ENCODE measurements around the gene ABCD3.

ABCD3 gene

DNA sequence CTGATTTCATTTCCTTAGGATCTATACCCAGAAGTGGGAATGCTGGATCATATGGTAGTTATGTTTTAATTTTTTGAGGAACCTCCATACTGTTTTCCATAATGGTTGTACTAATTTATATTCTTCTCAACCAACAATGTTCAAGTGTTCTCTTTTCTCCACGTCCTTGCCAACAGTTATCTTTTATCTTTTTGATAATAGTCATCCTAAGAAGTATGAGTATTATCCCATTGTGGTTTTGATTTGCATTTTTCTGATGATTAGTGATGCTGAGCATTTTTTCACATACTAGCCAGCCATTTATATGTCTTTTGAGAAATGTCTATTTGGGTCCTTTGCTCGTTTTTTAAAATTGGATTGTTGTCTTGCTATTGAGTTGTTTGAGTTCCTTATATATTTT is 38.5 kb downstream of the ABCD3 start:
- no peak for DNase-seq (ENCODE audit: low read depth)
- TF ChIP-seq, protein P1, sequence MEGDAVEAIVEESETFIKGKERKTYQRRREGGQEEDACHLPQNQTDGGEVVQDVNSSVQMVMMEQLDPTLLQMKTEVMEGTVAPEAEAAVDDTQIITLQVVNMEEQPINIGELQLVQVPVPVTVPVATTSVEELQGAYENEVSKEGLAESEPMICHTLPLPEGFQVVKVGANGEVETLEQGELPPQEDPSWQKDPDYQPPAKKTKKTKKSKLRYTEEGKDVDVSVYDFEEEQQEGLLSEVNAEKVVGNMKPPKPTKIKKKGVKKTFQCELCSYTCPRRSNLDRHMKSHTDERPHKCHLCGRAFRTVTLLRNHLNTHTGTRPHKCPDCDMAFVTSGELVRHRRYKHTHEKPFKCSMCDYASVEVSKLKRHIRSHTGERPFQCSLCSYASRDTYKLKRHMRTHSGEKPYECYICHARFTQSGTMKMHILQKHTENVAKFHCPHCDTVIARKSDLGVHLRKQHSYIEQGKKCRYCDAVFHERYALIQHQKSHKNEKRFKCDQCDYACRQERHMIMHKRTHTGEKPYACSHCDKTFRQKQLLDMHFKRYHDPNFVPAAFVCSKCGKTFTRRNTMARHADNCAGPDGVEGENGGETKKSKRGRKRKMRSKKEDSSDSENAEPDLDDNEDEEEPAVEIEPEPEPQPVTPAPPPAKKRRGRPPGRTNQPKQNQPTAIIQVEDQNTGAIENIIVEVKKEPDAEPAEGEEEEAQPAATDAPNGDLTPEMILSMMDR (IDR thresholded peaks at IDR 0.05; ENCODE audit: low read length, missing control alignments): no peak
- H3K4me3 ChIP-seq (replicated peaks; ENCODE audit: low read depth, low read length): no peak overlapping the region

DNA sequence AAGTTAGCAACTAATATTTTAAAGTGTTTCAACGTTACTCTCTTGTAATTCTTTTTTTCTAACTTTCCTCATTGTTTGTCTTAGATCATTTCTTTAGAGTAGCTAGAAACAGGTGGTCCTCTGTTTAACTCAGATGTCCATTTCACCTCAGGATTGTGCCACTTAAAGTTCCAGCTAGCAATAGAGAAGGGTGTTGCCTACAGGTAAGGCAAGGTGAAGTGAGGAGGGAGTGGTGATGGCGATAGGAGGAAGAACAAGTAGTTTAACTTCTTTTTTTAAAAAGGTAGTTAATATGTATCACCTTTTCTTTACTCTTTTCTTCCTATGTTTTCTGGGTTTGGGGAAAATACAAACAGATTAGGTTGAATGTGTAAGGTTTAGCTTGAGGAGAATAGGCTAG is 44.4 kb downstream of the ABCD3 start:
- TF ChIP-seq, protein P1 (IDR thresholded peaks at IDR 0.05; ENCODE audit: low read length, missing control alignments): no peak
- no peak for DNase-seq (ENCODE audit: low read depth)
- no peak overlapping the region for H3K4me3 ChIP-seq (replicated peaks; ENCODE audit: low read depth, low read length)

DNA sequence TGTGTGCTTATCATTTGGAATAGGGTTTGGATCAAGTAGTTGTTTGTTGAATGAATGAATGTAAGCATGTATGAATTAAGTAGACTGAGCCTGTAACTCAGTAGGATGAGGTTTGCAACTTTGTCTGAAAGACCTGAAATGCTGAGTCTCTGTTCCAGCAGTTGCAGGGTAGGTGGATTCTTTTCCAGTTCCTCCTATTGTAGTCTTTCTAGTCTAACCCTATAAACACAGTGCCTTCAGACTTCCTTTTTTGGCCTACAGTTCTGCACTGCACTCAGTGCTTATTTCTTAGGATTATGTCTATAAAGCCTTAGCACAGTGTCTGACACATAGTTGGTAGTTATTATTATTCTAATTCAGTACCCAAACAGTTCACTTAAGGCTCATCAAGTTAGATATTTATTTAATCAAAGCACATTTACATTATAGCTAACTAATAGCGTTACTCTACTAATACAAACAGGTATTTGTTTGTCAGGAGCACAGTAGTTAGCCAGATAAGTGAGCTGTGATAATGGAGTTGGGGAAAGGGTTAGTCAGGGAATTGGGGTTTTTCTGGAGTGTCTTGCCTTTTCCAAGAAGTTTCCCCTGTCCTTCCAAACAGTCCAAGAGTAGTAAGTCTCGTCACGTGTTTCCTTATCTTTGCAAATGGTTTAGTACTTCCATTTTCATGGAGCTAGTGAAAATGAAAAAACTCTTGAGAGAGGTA is 45.0 kb downstream of the ABCD3 start:
- H3K4me3 ChIP-seq (replicated peaks; ENCODE audit: low read depth, low read length): no peak overlapping the region
- no peak for DNase-seq (ENCODE audit: low read depth)
- TF ChIP-seq, protein P1 (IDR thresholded peaks at IDR 0.05; ENCODE audit: low read length, missing control alignments): no peak

DNA sequence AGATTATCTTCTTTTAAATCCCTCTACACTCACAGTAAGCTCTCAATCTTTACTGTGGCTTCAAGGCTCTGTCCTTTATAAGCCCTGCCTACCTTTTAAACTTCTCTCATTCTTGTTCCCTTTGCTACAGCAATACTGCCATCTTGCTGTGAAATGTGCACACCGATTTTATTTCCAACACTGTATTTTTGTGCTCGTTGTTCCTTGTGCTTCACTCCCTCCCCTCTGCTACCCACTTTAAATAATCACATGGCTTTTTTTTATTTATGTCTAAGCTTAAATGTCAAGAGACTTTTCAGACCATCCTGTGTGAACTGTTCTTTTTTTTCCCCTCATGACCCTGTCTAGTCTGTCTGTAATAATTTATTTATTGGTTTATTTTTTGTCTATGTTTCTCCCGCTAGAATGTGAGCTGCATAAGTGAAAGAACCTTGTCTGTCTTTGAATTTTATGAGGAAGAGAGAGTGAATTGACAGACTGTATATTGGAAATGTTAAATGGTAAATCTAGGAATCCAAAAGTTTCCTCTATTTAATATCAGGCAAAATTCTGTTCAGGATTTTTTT is 45.7 kb downstream of the ABCD3 start:
- DNase-seq (ENCODE audit: low read depth): peak; percentile 77
- no peak overlapping the region for H3K4me3 ChIP-seq (replicated peaks; ENCODE audit: low read depth, low read length)
- TF ChIP-seq, protein P1 (IDR thresholded peaks at IDR 0.05; ENCODE audit: low read length, missing control alignments): peak; percentile 67

DNA sequence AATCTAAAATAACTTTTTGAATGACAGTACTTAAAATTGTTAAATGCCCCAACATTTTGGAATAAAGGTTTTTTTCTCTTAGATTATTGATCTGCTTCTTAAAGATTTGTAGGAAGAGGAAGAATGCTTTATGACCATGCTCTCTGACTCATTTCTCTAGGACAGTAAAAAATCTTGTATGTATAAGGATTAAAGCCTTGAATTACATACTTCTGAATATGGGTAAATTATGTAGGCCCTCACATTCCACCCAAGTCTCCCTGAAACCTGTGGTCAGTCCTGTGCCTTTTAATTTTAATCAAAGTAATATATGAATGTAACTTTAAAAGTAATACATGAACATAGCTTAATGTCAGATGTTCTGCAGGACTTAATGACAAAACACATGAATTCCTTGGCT is 50.5 kb downstream of the ABCD3 start:
- DNase-seq (ENCODE audit: low read depth): no peak
- H3K4me3 ChIP-seq (replicated peaks; ENCODE audit: low read depth, low read length): no peak overlapping the region
- TF ChIP-seq, protein P1 (IDR thresholded peaks at IDR 0.05; ENCODE audit: low read length, missing control alignments): no peak

DNA sequence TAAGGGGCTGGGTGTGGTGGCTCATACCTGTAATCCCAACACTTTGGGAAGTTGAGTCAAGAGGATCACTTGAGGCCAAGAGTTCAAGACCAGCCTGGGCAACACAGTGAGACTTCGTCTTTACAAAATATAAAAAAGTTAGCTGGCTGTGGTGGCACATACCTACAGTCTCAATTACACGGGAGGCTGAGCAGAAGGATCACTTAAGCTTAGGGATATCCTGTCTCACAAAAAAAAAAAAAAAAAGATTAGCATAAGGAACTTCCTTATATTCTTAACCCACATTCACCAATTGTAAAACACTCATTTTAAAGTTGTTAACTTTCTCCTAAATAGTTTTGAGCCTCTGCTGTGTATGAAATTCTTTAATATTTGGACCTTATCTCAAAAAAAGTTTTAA is 53.1 kb downstream of the ABCD3 start:
- TF ChIP-seq, protein P1 (IDR thresholded peaks at IDR 0.05; ENCODE audit: low read length, missing control alignments): no peak
- no peak overlapping the region for H3K4me3 ChIP-seq (replicated peaks; ENCODE audit: low read depth, low read length)
- DNase-seq (ENCODE audit: low read depth): no peak

DNA sequence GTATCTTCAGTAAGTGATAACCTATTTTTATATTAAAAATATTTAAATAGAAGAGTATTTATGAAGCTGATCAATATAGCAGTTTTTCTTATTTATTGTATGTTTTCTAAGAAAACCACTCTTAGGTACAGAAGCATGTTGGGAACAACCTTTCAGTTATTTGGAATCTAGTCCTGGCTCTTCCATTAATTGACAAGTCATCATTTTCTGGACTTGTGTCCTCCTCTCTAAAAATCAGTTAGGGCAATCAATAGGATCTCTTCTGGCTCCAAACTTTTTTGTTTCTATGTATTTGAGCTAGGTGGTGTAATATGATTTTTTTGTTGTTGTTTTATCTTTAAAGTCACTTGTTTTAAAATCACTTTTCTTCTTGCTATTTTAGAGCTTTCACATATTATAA is 57.0 kb downstream of the ABCD3 start:
- H3K4me3 ChIP-seq (replicated peaks; ENCODE audit: low read depth, low read length): no peak overlapping the region
- no peak for DNase-seq (ENCODE audit: low read depth)
- TF ChIP-seq, protein P1 (IDR thresholded peaks at IDR 0.05; ENCODE audit: low read length, missing control alignments): no peak
